ENCODE data around the gene KCNA5.

- TF ChIP-seq CTCF (IDR thresholded peaks at IDR 0.05) = no peak
- no peak for TF ChIP-seq POLR2A (IDR thresholded peaks at IDR 0.05)
These were observed 3.9 kb upstream of the KCNA5 start for GRCh38 chr12:5039815-5040214.
